Dermis lymphatic vessel endothelial cell (primary cell): Measurements from ENCODE around the gene PGGHG. TPM values are rescaled to one million over a fixed set of nuclear protein-coding genes. Genes with fewer than 3 reads are reported as not detected.

Source experiments
- total RNA-seq: library from RNA; depleted of rRNA; stranded (reverse); fragments of >200 nt; gene quantifications from 2 replicates; pipeline ENCODE4 v1.2.1, GENCODE V29; 2014

The PGGHG gene
- total RNA-seq: 10.0 and 10.5 TPM in 2 replicates

GRCh38 chr11:288478-289397, at the start of gene PGGHG:
Gene PGGHG (plus strand): TSS chr11:289126. CDS start chr11:289817, 691 bp downstream.

GRCh38 chr11:278001-278951, 10.7 kb upstream of the PGGHG start, which contains the start of gene NLRP6:
Gene NLRP6 (plus strand): TSS chr11:278407. CDS start chr11:278570, 163 bp downstream.

GRCh38 chr11:299081-299891, 10.4 kb downstream of the PGGHG start, which contains the start of gene IFITM5:
Gene IFITM5 (minus strand): TSS chr11:299526. CDS start chr11:299490, 36 bp downstream.

GRCh38 chr11:307766-308708, 19.1 kb downstream of the PGGHG start, which contains the start of gene IFITM2:
Gene IFITM2 (plus strand): TSS chr11:307816. CDS start chr11:308193, 377 bp downstream.

GRCh38 chr11:313787-314553, 25.0 kb downstream of the PGGHG start, which contains the start of gene IFITM1:
Gene IFITM1 (plus strand): TSS chr11:314040. CDS start chr11:314171, 131 bp downstream.

Other genes with a start within 250 kb of the PGGHG start
- gene SCGB1C1, start 96.0 kb upstream of the PGGHG start, total RNA-seq: not detected in 2 replicates
- 11.1 and 15.3 TPM in 2 replicates for gene BET1L, start 81.7 kb upstream of the PGGHG start, total RNA-seq
- 102 and 143 TPM in 2 replicates for gene RIC8A, start 81.4 kb upstream of the PGGHG start, total RNA-seq
- 9.2 TPM in 2 replicates for gene SIRT3, start 52.8 kb upstream of the PGGHG start, total RNA-seq
- gene PSMD13, start 52.1 kb upstream of the PGGHG start, total RNA-seq: 163 and 176 TPM in 2 replicates
- not detected in 2 replicates for gene NLRP6, start 10.7 kb upstream of the PGGHG start, total RNA-seq
- not detected in 2 replicates for gene IFITM5, start 10.4 kb downstream of the PGGHG start, total RNA-seq
- 29.4 and 39.2 TPM in 2 replicates for gene IFITM2, start 18.7 kb downstream of the PGGHG start, total RNA-seq
- 0.09 and 0.65 TPM in 2 replicates for gene IFITM1, start 24.9 kb downstream of the PGGHG start, total RNA-seq
- gene IFITM3, start 31.7 kb downstream of the PGGHG start, total RNA-seq: 33.5 and 44.5 TPM in 2 replicates
- gene B4GALNT4, start 80.4 kb downstream of the PGGHG start, total RNA-seq: 0.09 and 1.4 TPM in 2 replicates
- gene PKP3, start 105.1 kb downstream of the PGGHG start, total RNA-seq: 0.11 and 0.26 TPM in 2 replicates
- gene SIGIRR, start 125.9 kb downstream of the PGGHG start, total RNA-seq: 32.7 and 35.2 TPM in 2 replicates
- gene ANO9, start 152.9 kb downstream of the PGGHG start, total RNA-seq: 0.69 and 0.76 TPM in 2 replicates
- gene PTDSS2, start 161.2 kb downstream of the PGGHG start, total RNA-seq: 31.1 TPM in 2 replicates
- gene RNH1, start 218.1 kb downstream of the PGGHG start, total RNA-seq: 187 and 237 TPM in 2 replicates
- 34.2 and 39.2 TPM in 2 replicates for gene HRAS, start 246.4 kb downstream of the PGGHG start, total RNA-seq
- 0.34 and 0.43 TPM in 2 replicates for gene LRRC56, start 248.4 kb downstream of the PGGHG start, total RNA-seq